Nephron (organoid): Measurements from ENCODE around the gene RELN.

Experiments used
- H3K27ac Mint-ChIP-seq, 3 experiments: 2 replicates each; pipeline ENCODE4 v1.8.0; 2020; ENCODE audit warnings: mixed read lengths in 3 of 3, mild to moderate bottlenecking in 2 of 3, moderate library complexity in 1 of 3
- H3K27me3 Mint-ChIP-seq: 2 replicates; pipeline ENCODE4 v1.8.0; 2021; ENCODE audit warnings: low read depth, mild to moderate bottlenecking, moderate library complexity, mixed read lengths
- H3K36me3 Mint-ChIP-seq: 2 replicates; pipeline ENCODE4 v1.8.0; 2020; ENCODE audit warnings: low read depth, mixed read lengths
- H3K4me1 Mint-ChIP-seq: 2 replicates; pipeline ENCODE4 v1.8.0; 2020; ENCODE audit warnings: mixed read lengths
- H3K4me3 Mint-ChIP-seq, 3 experiments: 2 replicates each; pipeline ENCODE4 v1.8.0; 2020; ENCODE audit warnings: mild to moderate bottlenecking in 3 of 3, mixed read lengths in 3 of 3, moderate library complexity in 2 of 3
- H3K9me3 Mint-ChIP-seq: 2 replicates; pipeline ENCODE4 v1.8.0; 2020; ENCODE audit warnings: mixed read lengths
- CTCF ChIP-seq, 3 experiments: fragments of 200-600 bp; sonication (generic); IDR thresholded peaks; one replicate each; pipeline ENCODE4 v1.5.0; 2021; ENCODE audit warnings: antibody characterized with exemption in 3 of 3; ENCODE audit not compliant: unreplicated experiment in 3 of 3

Gene RELN

GRCh38 chr7:104005197-104005596 lies 15.7 kb upstream of the RELN start:
- no peaks in the 10 kb centered on the region for H3K9me3 Mint-ChIP-seq
- no peak overlapping the region for H3K4me3 Mint-ChIP-seq
- H3K4me1 Mint-ChIP-seq: no peaks in the 10 kb centered on the region
- H3K27me3 Mint-ChIP-seq: no peaks in the 10 kb centered on the region
- no peaks in the 10 kb centered on the region for H3K36me3 Mint-ChIP-seq
- no peak for TF ChIP-seq CTCF (IDR thresholded peaks at IDR 0.05; ENCODE audit: unreplicated experiment in 3 of 3)
- H3K27ac Mint-ChIP-seq: no peak overlapping the region

GRCh38 chr7:103996639-103997038 lies 7.2 kb upstream of the RELN start:
- H3K36me3 Mint-ChIP-seq: no peaks in the 10 kb centered on the region
- TF ChIP-seq CTCF (IDR thresholded peaks at IDR 0.05; ENCODE audit: unreplicated experiment in 3 of 3): no peak
- H3K27me3 Mint-ChIP-seq: peaks cover 13% of the 10 kb centered on the region
- no peak overlapping the region for H3K27ac Mint-ChIP-seq
- no peaks in the 10 kb centered on the region for H3K9me3 Mint-ChIP-seq
- H3K4me1 Mint-ChIP-seq: no peaks in the 10 kb centered on the region
- H3K4me3 Mint-ChIP-seq: no peak overlapping the region

GRCh38 chr7:103996017-103996551 lies 6.6 kb upstream of the RELN start:
- no peak overlapping the region for H3K27ac Mint-ChIP-seq
- H3K9me3 Mint-ChIP-seq: no peaks in the 10 kb centered on the region
- H3K4me1 Mint-ChIP-seq: no peaks in the 10 kb centered on the region
- no peak for TF ChIP-seq CTCF (IDR thresholded peaks at IDR 0.05; ENCODE audit: unreplicated experiment in 3 of 3)
- no peaks in the 10 kb centered on the region for H3K36me3 Mint-ChIP-seq
- peaks cover 19% of the 10 kb centered on the region for H3K27me3 Mint-ChIP-seq
- no peak overlapping the region for H3K4me3 Mint-ChIP-seq

- H3K4me1 Mint-ChIP-seq: peaks cover under 1% of the 10 kb centered on the region
- no peak for TF ChIP-seq CTCF (IDR thresholded peaks at IDR 0.05; ENCODE audit: unreplicated experiment in 3 of 3)
- H3K27ac Mint-ChIP-seq: no peak overlapping the region
- H3K9me3 Mint-ChIP-seq: no peaks in the 10 kb centered on the region
- no peak overlapping the region for H3K4me3 Mint-ChIP-seq
- H3K36me3 Mint-ChIP-seq: no peaks in the 10 kb centered on the region
- peaks cover 24% of the 10 kb centered on the region for H3K27me3 Mint-ChIP-seq
Measured at GRCh38 chr7:103995554-103995953, 6.1 kb upstream of the RELN start.

GRCh38 chr7:103993551-103993950 lies 4.1 kb upstream of the RELN start:
- H3K4me3 Mint-ChIP-seq: no peak overlapping the region
- no peak for TF ChIP-seq CTCF (IDR thresholded peaks at IDR 0.05; ENCODE audit: unreplicated experiment in 3 of 3)
- no peaks in the 10 kb centered on the region for H3K36me3 Mint-ChIP-seq
- H3K27me3 Mint-ChIP-seq: peaks cover 38% of the 10 kb centered on the region
- H3K27ac Mint-ChIP-seq: no peak overlapping the region
- peaks cover 6% of the 10 kb centered on the region for H3K4me1 Mint-ChIP-seq
- H3K9me3 Mint-ChIP-seq: no peaks in the 10 kb centered on the region

GRCh38 chr7:103991406-103991805 lies 1.9 kb upstream of the RELN start:
- no peak for TF ChIP-seq CTCF (IDR thresholded peaks at IDR 0.05; ENCODE audit: unreplicated experiment in 3 of 3)
- Mint-ChIP-seq H3K9me3 (no peaks in the 10 kb centered on the region), H3K4me1 (peaks cover 6% of the 10 kb centered on the region), H3K27ac (no peak overlapping the region), H3K27me3 (peaks cover 59% of the 10 kb centered on the region), H3K36me3 (no peaks in the 10 kb centered on the region), H3K4me3 (peak overlapping the region in 2 of 3 experiments; percentile 24 to 86)
